Fibroblast of pulmonary artery (primary cell): ENCODE data around the gene PLXNA4.

Experiments
- DNase-seq: peaks from one replicate; pipeline ENCODE4 v3.0.0-alpha.2; 2010; ENCODE audit warnings: low read depth
- H3K4me3 ChIP-seq: replicated peaks from 2 replicates; pipeline ENCODE4 v1.5.1; 2011; ENCODE audit warnings: low read depth, mild to moderate bottlenecking, control low read depth, low read length, moderate library complexity
- CTCF ChIP-seq: IDR thresholded peaks from 2 replicates; pipeline ENCODE4 v1.5.1; 2011; ENCODE audit warnings: mild to moderate bottlenecking, control low read depth, low read length, inconsistent platforms; ENCODE audit errors: missing control alignments

The PLXNA4 gene

DNA sequence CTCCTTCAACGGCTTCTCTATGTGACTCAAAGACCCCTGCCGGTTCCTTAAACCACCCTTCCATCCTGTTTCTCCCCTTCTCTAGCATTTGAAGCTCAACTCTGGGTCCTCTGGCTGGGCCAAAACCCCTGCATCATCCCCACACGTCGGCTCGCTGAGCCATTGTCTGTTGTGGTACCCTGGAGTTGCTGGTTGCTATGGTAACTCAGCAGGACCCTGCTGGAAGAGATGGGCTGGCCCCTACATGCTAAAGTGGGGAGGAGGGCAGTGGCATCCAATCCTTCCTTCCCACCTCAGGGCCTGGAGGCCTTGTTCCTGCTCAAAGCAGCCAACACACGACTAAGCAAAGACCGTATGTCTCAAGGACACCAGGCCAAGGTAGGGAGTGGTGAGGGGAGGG is 452.5 kb downstream of the PLXNA4 start:
- TF ChIP-seq CTCF, result no peak
- DNase-seq, result no peak
- H3K4me3 ChIP-seq, result no peak overlapping the region

DNA sequence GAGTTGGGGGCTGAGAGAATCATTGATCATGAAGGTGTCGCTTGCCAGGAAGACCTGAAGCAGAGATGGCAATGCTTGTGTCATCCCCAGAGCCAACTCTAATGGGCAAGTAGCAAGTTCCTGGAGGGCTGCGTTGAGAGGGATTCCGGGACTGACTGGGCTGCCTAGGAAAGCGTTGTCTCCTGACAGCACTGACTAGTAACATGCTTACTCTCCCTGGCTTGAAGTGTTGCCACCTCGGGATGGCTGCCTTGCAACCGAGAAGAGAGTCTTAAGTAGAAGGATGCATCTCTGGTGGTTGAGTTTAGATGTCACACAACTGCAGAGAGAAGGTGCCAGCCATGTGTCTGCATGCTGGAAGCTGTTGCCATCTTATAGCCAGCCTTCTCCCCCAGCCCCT is 453.4 kb downstream of the PLXNA4 start:
- H3K4me3 ChIP-seq, result no peak overlapping the region
- no peak for DNase-seq
- TF ChIP-seq CTCF, result no peak

DNA sequence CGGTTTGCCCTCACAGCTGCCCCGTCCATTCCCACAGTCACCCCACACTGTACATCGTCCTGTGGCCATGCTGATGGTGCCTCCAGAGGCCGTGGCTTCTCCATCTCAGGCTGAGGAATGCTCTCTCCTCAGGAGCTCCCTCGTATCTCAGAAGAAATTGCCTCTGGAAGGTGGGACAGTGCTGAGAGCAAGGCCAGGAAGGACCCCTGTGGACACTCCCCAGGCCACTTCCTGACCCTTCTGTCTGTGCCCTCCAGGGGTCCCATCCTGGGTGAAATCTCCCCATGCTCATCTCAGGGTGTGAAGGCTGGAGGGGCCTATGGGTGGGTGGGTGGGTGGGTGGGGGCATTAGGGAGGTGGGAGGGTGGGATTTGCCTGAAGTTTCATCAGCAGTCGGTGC is 454.3 kb downstream of the PLXNA4 start:
- DNase-seq, result no peak
- H3K4me3 ChIP-seq, result no peak overlapping the region
- no peak for TF ChIP-seq CTCF

DNA sequence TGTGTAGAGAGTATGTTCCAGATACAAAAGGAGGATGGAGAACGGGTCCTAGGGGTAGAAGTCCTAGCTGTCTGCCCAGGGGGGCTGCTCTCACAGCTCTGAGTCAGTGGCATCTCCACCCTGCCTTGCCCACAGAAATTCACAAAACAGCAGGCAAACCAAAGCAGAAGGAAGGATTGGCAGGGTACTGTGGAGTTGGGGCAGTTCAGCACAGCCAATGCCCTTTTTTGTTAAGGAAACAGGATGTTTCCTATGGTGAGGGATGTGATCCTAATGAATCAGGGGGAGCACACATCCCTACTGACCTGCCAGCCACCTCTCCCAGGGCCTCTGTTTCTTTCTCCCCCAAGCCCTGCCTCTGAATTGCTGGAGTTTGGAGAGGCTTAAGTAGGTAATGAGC is 457.6 kb downstream of the PLXNA4 start:
- DNase-seq, result no peak
- H3K4me3 ChIP-seq, result no peak overlapping the region
- no peak for TF ChIP-seq CTCF

DNA sequence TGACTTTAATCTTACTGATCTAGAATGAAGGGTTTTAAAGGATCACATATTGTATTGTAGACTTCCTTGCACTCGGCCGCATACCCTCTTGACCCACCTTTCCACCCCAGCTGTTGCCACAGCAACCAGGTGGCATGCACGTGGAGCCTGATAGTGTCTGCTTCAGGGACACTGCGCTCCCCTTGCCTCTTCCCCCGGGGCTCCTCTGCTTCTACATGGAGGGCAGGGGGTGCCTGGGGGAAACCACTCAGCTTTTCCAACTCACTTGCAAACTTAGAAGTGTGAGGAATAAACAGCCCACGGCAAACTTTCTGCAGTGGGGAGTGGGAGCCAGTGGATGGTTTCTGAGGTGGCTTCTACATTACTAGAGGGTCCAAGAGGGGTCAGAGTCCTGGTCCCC is 458.6 kb downstream of the PLXNA4 start:
- no peak for DNase-seq
- H3K4me3 ChIP-seq, result no peak overlapping the region
- TF ChIP-seq CTCF, result no peak

DNA sequence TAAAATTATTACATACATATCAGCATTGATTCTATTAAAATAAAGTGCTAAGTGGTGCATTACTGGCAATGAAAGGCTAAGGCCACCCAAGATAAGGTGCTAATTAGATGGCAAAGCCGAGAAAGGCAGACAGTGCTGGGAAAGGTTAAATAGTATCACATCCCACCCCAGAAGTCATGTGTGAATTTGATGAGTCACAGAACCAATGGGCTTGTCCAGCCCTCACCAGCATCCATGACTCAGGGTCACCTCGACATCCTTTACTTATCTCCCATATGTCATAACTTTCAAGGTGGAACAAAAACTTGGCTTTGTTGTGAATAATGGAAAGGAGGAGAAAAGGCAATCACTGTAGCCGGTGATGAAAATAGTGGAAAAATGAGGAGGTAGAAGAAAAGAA is 459.1 kb downstream of the PLXNA4 start:
- H3K4me3 ChIP-seq, result no peak overlapping the region
- peak; percentile 17 for DNase-seq
- no peak for TF ChIP-seq CTCF

DNA sequence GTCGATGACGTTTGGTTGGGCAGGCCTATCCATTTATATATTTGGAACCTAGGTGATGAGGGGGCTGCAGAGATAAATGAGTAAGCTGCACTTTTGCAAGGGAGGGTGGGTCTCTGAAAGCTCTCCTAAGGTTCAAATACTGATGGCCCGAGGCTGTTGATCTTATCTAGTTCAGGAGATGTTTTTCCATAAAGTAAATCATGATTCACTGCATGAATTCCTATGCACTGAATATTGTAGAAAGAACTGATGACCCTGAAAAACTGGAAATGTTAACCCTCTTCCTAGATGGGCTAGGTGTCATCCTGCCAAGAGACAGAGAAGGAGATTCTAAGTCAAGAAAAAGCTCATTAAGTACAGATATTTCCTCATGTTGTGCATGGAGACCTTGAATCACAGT is 459.9 kb downstream of the PLXNA4 start:
- no peak for TF ChIP-seq CTCF
- no peak overlapping the region for H3K4me3 ChIP-seq
- no peak for DNase-seq
